Neural cell (in vitro differentiated cells): ENCODE data around the gene HPS5.

ENCODE experiments used
- CTCF ChIP-seq: fragments of 450-650 bp; IDR thresholded peaks from 2 replicates; pipeline ENCODE4 v1.5.1; 2014; ENCODE audit warnings: antibody characterized with exemption, mild to moderate bottlenecking, moderate library complexity; ENCODE audit not compliant: poor library complexity, severe bottlenecking
- EZH2 ChIP-seq: fragments of 200-600, 300-800 bp; shearing (Covaris generic), sonication (generic); IDR thresholded peaks from 2 replicates; pipeline ENCODE4 v1.6.1; 2014; ENCODE audit warnings: antibody characterized with exemption, low read length, borderline replicate concordance, mild to moderate bottlenecking; ENCODE audit not compliant: insufficient read depth, poor library complexity, severe bottlenecking
- POLR2AphosphoS5 ChIP-seq: IDR thresholded peaks from 2 replicates; pipeline ENCODE4 v1.6.1; 2012
- REST ChIP-seq: IDR thresholded peaks from 2 replicates; pipeline ENCODE4 v1.6.1; 2012; ENCODE audit warnings: borderline replicate concordance
- SMC3 ChIP-seq: fragments of 450-650 bp; conservative IDR thresholded peaks from 2 replicates; pipeline ENCODE4 v1.6.1; 2014; ENCODE audit warnings: antibody characterized with exemption, mild to moderate bottlenecking, moderate library complexity; ENCODE audit not compliant: poor library complexity

GRCh38 chr11:18320617-18321016 is 1.3 kb downstream of the HPS5 start:
- TF ChIP-seq CTCF = no peak
- TF ChIP-seq SMC3 = no peak
- TF ChIP-seq EZH2 = no peak
- TF ChIP-seq POLR2AphosphoS5 = no peak
- no peak for TF ChIP-seq REST
